Testis (tissue), 2 donors: ENCODE measurements around the gene PKIG.

Source experiments
- CTCF ChIP-seq, 3 experiments: fragments of 450-650 bp in 2 of 3; fragments of 200-600 bp in 1 of 3; sonication (generic) in 1 of 3; IDR thresholded peaks; one replicate each; pipeline ENCODE4 v1.5.1; 2016 to 2019; ENCODE audit warnings: antibody characterized with exemption in 3 of 3, mild to moderate bottlenecking in 2 of 3, moderate library complexity in 1 of 3
- POLR2A ChIP-seq: fragments of 450-650 bp; IDR thresholded peaks from one replicate; pipeline ENCODE4 v1.6.1; 2017; ENCODE audit warnings: antibody characterized with exemption, mild to moderate bottlenecking, moderate library complexity

DNA sequence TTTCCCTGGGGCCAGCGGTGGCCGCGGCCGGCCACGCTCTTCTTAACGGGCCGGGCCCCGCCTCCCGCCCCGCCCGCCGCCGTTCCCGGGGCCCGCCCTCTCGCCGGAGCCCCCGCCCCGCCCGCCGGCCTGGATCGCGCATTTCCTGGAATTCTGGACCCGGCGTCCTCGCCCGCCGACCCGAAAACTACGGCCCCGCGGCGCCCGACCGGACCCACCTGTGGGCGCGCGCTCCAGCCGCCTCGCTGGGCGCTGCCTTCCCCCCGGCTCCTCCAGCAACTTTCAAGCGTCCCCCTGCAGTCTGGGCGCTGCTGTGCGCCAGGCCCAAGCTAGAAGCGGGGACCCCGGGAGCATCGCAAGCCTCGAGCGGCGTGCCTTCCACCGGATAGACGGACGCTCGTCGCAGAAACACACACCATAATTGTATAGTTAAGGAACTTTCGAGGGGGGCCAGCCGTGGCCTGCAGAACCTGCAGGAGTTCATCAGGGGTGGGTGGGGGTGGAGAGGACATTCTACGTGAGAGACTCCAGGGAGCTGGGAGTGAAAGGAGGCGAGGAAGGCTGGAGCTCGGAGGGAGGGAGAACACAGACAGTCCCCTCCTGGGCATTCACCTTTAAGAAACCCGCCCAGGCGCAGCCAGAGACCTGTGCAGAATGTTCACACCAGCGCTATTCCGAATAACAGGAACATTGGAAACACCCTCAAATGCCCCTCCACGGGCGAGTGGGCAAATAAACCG, 69.5 kb downstream of the PKIG start, which contains the start of gene ADA:
- no peak for TF ChIP-seq CTCF (IDR thresholded peaks at IDR 0.05)
- TF ChIP-seq POLR2A = no peak
